ENCODE results near the gene SEPTIN3. TPM values are rescaled to one million over a fixed set of nuclear protein-coding genes. Genes with fewer than 3 reads are reported as not detected.

The SEPTIN3 gene
- total and polyA plus RNA-seq, 2 experiments from 2014 or later: 2.9 to 3.9 TPM

- H3K4me1 ChIP-seq (ENCODE audit: low read depth): no peaks in the 10 kb centered on the region
- no peak overlapping the region for H3K4me3 ChIP-seq
- no peaks in the 10 kb centered on the region for H3K27me3 ChIP-seq
- no peaks in the 10 kb centered on the region for H3K9me3 ChIP-seq (ENCODE audit: low read depth)
- TF ChIP-seq CTCF (IDR thresholded peaks at IDR 0.05; ENCODE audit: low read depth, low read length): no peak
- peak in 1 of 2 donors; percentile 42 for DNase-seq (ENCODE audit: low read depth in 1 of 2, low spot score in 1 of 2)
- no peak overlapping the region for H3K27ac ChIP-seq
- H3K36me3 ChIP-seq: no peaks in the 10 kb centered on the region
Observed at GRCh38 chr22:41968601-41969000, 642 bp upstream of the SEPTIN3 start.

- no peak for TF ChIP-seq CTCF (IDR thresholded peaks at IDR 0.05; ENCODE audit: low read depth, low read length)
- Histone ChIP-seq H3K36me3 (no peaks in the 10 kb centered on the region), H3K4me1 (ENCODE audit: low read depth) (no peaks in the 10 kb centered on the region), H3K27me3 (peaks cover 17% of the 10 kb centered on the region), H3K4me3 (no peak overlapping the region), H3K27ac (no peak overlapping the region), H3K9me3 (ENCODE audit: low read depth) (no peaks in the 10 kb centered on the region)
- no peak for DNase-seq (ENCODE audit: low read depth in 1 of 2, low spot score in 1 of 2)
Observed at GRCh38 chr22:41970601-41971000, 1.4 kb downstream of the SEPTIN3 start.

GRCh38 chr22:41971431-41971830 is 2.2 kb downstream of the SEPTIN3 start:
- Histone ChIP-seq H3K4me1 (ENCODE audit: low read depth) (no peaks in the 10 kb centered on the region), H3K4me3 (no peak overlapping the region), H3K9me3 (ENCODE audit: low read depth) (no peaks in the 10 kb centered on the region), H3K36me3 (no peaks in the 10 kb centered on the region), H3K27me3 (peaks cover 25% of the 10 kb centered on the region), H3K27ac (no peak overlapping the region)
- no peak for TF ChIP-seq CTCF (IDR thresholded peaks at IDR 0.05; ENCODE audit: low read depth, low read length)
- DNase-seq (ENCODE audit: low read depth in 1 of 2, low spot score in 1 of 2): no peak

GRCh38 chr22:41974691-41975290 is 5.5 kb downstream of the SEPTIN3 start:
- Histone ChIP-seq H3K27me3 (peaks cover 45% of the 10 kb centered on the region), H3K9me3 (ENCODE audit: low read depth) (no peaks in the 10 kb centered on the region), H3K4me1 (ENCODE audit: low read depth) (no peaks in the 10 kb centered on the region), H3K4me3 (no peak overlapping the region), H3K27ac (no peak overlapping the region), H3K36me3 (no peaks in the 10 kb centered on the region)
- no peak for DNase-seq (ENCODE audit: low read depth in 1 of 2, low spot score in 1 of 2)
- TF ChIP-seq CTCF (IDR thresholded peaks at IDR 0.05; ENCODE audit: low read depth, low read length): no peak

- Histone ChIP-seq H3K4me3 (no peak overlapping the region), H3K4me1 (ENCODE audit: low read depth) (no peaks in the 10 kb centered on the region), H3K36me3 (no peaks in the 10 kb centered on the region), H3K27me3 (peaks cover 45% of the 10 kb centered on the region), H3K9me3 (ENCODE audit: low read depth) (no peaks in the 10 kb centered on the region), H3K27ac (no peak overlapping the region)
- no peak for TF ChIP-seq CTCF (IDR thresholded peaks at IDR 0.05; ENCODE audit: low read depth, low read length)
- DNase-seq (ENCODE audit: low read depth in 1 of 2, low spot score in 1 of 2): no peak
Observed at GRCh38 chr22:41975299-41976069, 6.2 kb downstream of the SEPTIN3 start.

Measured in cardiac muscle cell (in vitro differentiated cells and primary cell).